CD4-positive, CD25-positive, alpha-beta regulatory T cell (primary cell): Measurements from ENCODE around the gene IL7R. TPM values are rescaled to one million over a fixed set of nuclear protein-coding genes. Genes with fewer than 3 reads are reported as not detected.

ENCODE experiments used
- ATAC-seq, 2 donors: fragments of 150-1000 bp; cut with Tn5 transposase; one replicate each; pipeline ENCODE4 v1.10.0; 2021; ENCODE audit warnings: low read depth in 2 of 2, moderate number of reproducible peaks in 2 of 2, moderate library complexity in 1 of 2
- DNase-seq, 3 donors: peaks; one replicate each; pipeline versions ENCODE4 v3.0.0 to v3.0.0-alpha.2; 2012 to 2022; ENCODE audit warnings: mixed read lengths in 1 of 3
- H3K27ac ChIP-seq: one replicate; pipeline ENCODE4 v1.7.0; 2013; ENCODE audit warnings: mild to moderate bottlenecking, low read length; ENCODE audit not compliant: insufficient read depth, poor library complexity, severe bottlenecking
- H3K27me3 ChIP-seq: one replicate; pipeline ENCODE4 v1.7.0; 2013; ENCODE audit warnings: low read length; ENCODE audit not compliant: control insufficient read depth, insufficient read depth
- H3K36me3 ChIP-seq: one replicate; pipeline ENCODE4 v1.7.0; 2013; ENCODE audit warnings: mild to moderate bottlenecking, low read length, moderate library complexity; ENCODE audit not compliant: control insufficient read depth, insufficient read depth
- H3K4me1 ChIP-seq: 2 replicates; pipeline ENCODE4 v1.7.0; 2013; ENCODE audit warnings: mild to moderate bottlenecking, low read length; ENCODE audit not compliant: insufficient read depth, control insufficient read depth, poor library complexity, severe bottlenecking
- H3K4me3 ChIP-seq: one replicate; pipeline ENCODE4 v1.7.0; 2013; ENCODE audit warnings: low read depth, mild to moderate bottlenecking, low read length, moderate library complexity
- H3K9me3 ChIP-seq, 2 experiments: 1 replicate in 1 of 2; 2 replicates in 1 of 2; pipeline ENCODE4 v1.7.0; 2013; ENCODE audit warnings: low read length in 2 of 2, mild to moderate bottlenecking in 1 of 2, moderate library complexity in 1 of 2; ENCODE audit not compliant: control insufficient read depth in 2 of 2
- H3K27ac Mint-ChIP-seq, 3 donors: one replicate each; pipeline ENCODE4 v1.8.0; 2020 to 2022; ENCODE audit warnings: mild to moderate bottlenecking in 3 of 3, mixed read lengths in 3 of 3, moderate library complexity in 2 of 3
- H3K27me3 Mint-ChIP-seq: one replicate; pipeline ENCODE4 v1.8.0; 2022; ENCODE audit warnings: mild to moderate bottlenecking, mixed read lengths
- H3K36me3 Mint-ChIP-seq: one replicate; pipeline ENCODE4 v1.8.0; 2020; ENCODE audit warnings: mixed read lengths
- H3K4me1 Mint-ChIP-seq, 4 donors: one replicate each; pipeline ENCODE4 v1.8.0; 2020 to 2022; ENCODE audit warnings: mixed read lengths in 4 of 4, mild to moderate bottlenecking in 1 of 4
- H3K4me3 Mint-ChIP-seq, 4 donors: one replicate each; pipeline ENCODE4 v1.8.0; 2020 to 2022; ENCODE audit warnings: mild to moderate bottlenecking in 4 of 4, mixed read lengths in 4 of 4, moderate library complexity in 3 of 4
- H3K9me3 Mint-ChIP-seq, 7 donors: one replicate each; pipeline ENCODE4 v1.8.0; 2020 to 2022; ENCODE audit warnings: mixed read lengths in 7 of 7, mild to moderate bottlenecking in 3 of 7, moderate library complexity in 2 of 7
- polyA plus RNA-seq, 4 donors: library from polyadenylated mRNA; unstranded; fragments of 300-500 nt; fragmentation: Illumina TruSeq; gene quantifications; one replicate each; pipeline ENCODE4 v1.2.3, GENCODE V29; 2021
- total RNA-seq: library from RNA; stranded (reverse); gene quantifications from one replicate; pipeline ENCODE4 v1.2.3, GENCODE V29; 2022

Gene IL7R
- total and polyA plus RNA-seq, 5 donors from 2014 or later = 110 to 394 (median 295) TPM

GRCh38 chr5:35898952-35899660, 42.4 kb downstream of the IL7R start:
- peak overlapping the region in 2 of 3 donors; percentile 18 to 66 for H3K27ac Mint-ChIP-seq
- H3K27me3 Mint-ChIP-seq = no peaks in the 10 kb centered on the region
- no peak overlapping the region for H3K27ac ChIP-seq
- H3K9me3 Mint-ChIP-seq = no peaks in the 10 kb centered on the region
- ATAC-seq = no peak
- H3K4me1 ChIP-seq = peaks cover 36% of the 10 kb centered on the region
- peak overlapping the region in 1 of 4 donors; percentile 54 for H3K4me3 Mint-ChIP-seq
- no peaks in the 10 kb centered on the region for H3K27me3 ChIP-seq
- H3K36me3 ChIP-seq = no peaks in the 10 kb centered on the region
- no peaks in the 10 kb centered on the region for H3K9me3 ChIP-seq
- DNase-seq = no peak
- no peak overlapping the region for H3K4me3 ChIP-seq
- no peaks in the 10 kb centered on the region for H3K36me3 Mint-ChIP-seq
- peaks cover 24 to 45% (median 37%) of the 10 kb centered on the region in 4 donors for H3K4me1 Mint-ChIP-seq

GRCh38 chr5:35899800-35900199, 43.1 kb downstream of the IL7R start:
- Mint-ChIP-seq H3K4me3 (peak overlapping the region; percentile 24 to 68 (median 54)), H3K9me3 (no peaks in the 10 kb centered on the region), H3K27ac (peak overlapping the region; percentile 18 to 91 (median 51)), H3K4me1 (peaks cover 26 to 52% (median 43%) of the 10 kb centered on the region in 4 donors), H3K27me3 (no peaks in the 10 kb centered on the region), H3K36me3 (no peaks in the 10 kb centered on the region)
- Histone ChIP-seq H3K4me3 (peak overlapping the region; percentile 35), H3K4me1 (peaks cover 37% of the 10 kb centered on the region), H3K27me3 (no peaks in the 10 kb centered on the region), H3K27ac (no peak overlapping the region), H3K36me3 (no peaks in the 10 kb centered on the region), H3K9me3 (no peaks in the 10 kb centered on the region)
- peak in 1 of 3 donors; percentile 57 for DNase-seq
- peak in 1 of 2 donors; percentile 25 for ATAC-seq

GRCh38 chr5:35900972-35901695, 44.4 kb downstream of the IL7R start:
- ATAC-seq = no peak
- DNase-seq = no peak
- Histone ChIP-seq H3K27ac (no peak overlapping the region), H3K27me3 (no peaks in the 10 kb centered on the region), H3K4me1 (peaks cover 43% of the 10 kb centered on the region), H3K9me3 (no peaks in the 10 kb centered on the region), H3K36me3 (no peaks in the 10 kb centered on the region), H3K4me3 (no peak overlapping the region)
- Mint-ChIP-seq H3K27ac (peak overlapping the region; percentile 6 to 47 (median 16)), H3K27me3 (no peaks in the 10 kb centered on the region), H3K36me3 (no peaks in the 10 kb centered on the region), H3K4me3 (no peak overlapping the region), H3K9me3 (no peaks in the 10 kb centered on the region), H3K4me1 (peaks cover 28 to 62% (median 48%) of the 10 kb centered on the region in 4 donors)

GRCh38 chr5:35902046-35902672, 45.5 kb downstream of the IL7R start:
- H3K4me3 Mint-ChIP-seq = peak overlapping the region in 2 of 4 donors; percentile 4 to 7
- Histone ChIP-seq H3K4me1 (peaks cover 43% of the 10 kb centered on the region), H3K4me3 (no peak overlapping the region), H3K27me3 (no peaks in the 10 kb centered on the region), H3K36me3 (no peaks in the 10 kb centered on the region), H3K9me3 (no peaks in the 10 kb centered on the region), H3K27ac (peak overlapping the region; percentile 8)
- ATAC-seq = peak; percentile 90
- H3K36me3 Mint-ChIP-seq = no peaks in the 10 kb centered on the region
- H3K27ac Mint-ChIP-seq = peak overlapping the region in 1 of 3 donors; percentile 47
- H3K27me3 Mint-ChIP-seq = no peaks in the 10 kb centered on the region
- peaks cover 28 to 64% (median 48%) of the 10 kb centered on the region in 4 donors for H3K4me1 Mint-ChIP-seq
- H3K9me3 Mint-ChIP-seq = peaks cover 0 to 2% (median 0%) of the 10 kb centered on the region in 7 donors
- DNase-seq = peak in 1 of 3 donors; percentile 80

GRCh38 chr5:35903631-35904203, 47.0 kb downstream of the IL7R start:
- DNase-seq = no peak
- Histone ChIP-seq H3K27me3 (no peaks in the 10 kb centered on the region), H3K4me1 (peaks cover 48% of the 10 kb centered on the region), H3K27ac (no peak overlapping the region), H3K9me3 (no peaks in the 10 kb centered on the region), H3K36me3 (no peaks in the 10 kb centered on the region), H3K4me3 (no peak overlapping the region)
- peaks cover 28 to 71% (median 54%) of the 10 kb centered on the region in 4 donors for H3K4me1 Mint-ChIP-seq
- no peaks in the 10 kb centered on the region for H3K36me3 Mint-ChIP-seq
- H3K27me3 Mint-ChIP-seq = no peaks in the 10 kb centered on the region
- peak overlapping the region in 1 of 3 donors; percentile 54 for H3K27ac Mint-ChIP-seq
- no peak for ATAC-seq
- H3K9me3 Mint-ChIP-seq = peaks cover 0 to 2% (median 0%) of the 10 kb centered on the region in 7 donors
- H3K4me3 Mint-ChIP-seq = no peak overlapping the region

GRCh38 chr5:35904443-35905132, 47.9 kb downstream of the IL7R start:
- Mint-ChIP-seq H3K4me1 (peaks cover 24 to 69% (median 49%) of the 10 kb centered on the region in 4 donors), H3K27me3 (peaks cover under 1% of the 10 kb centered on the region), H3K27ac (peak overlapping the region; percentile 48 to 54 (median 48)), H3K4me3 (peak overlapping the region in 3 of 4 donors; percentile 7 to 67 (median 7)), H3K36me3 (no peaks in the 10 kb centered on the region), H3K9me3 (peaks cover 0 to 2% (median 0%) of the 10 kb centered on the region in 7 donors)
- H3K9me3 ChIP-seq = no peaks in the 10 kb centered on the region
- DNase-seq = peak in 1 of 3 donors; percentile 65
- no peaks in the 10 kb centered on the region for H3K27me3 ChIP-seq
- ATAC-seq = peak; percentile 44 to 55
- H3K4me3 ChIP-seq = peak overlapping the region; percentile 49
- peaks cover 44% of the 10 kb centered on the region for H3K4me1 ChIP-seq
- no peaks in the 10 kb centered on the region for H3K36me3 ChIP-seq
- no peak overlapping the region for H3K27ac ChIP-seq

GRCh38 chr5:35908228-35908627, 51.5 kb downstream of the IL7R start:
- no peaks in the 10 kb centered on the region for H3K9me3 ChIP-seq
- Mint-ChIP-seq H3K9me3 (peaks cover 0 to 6% (median 2%) of the 10 kb centered on the region in 7 donors), H3K4me1 (peaks cover 14 to 35% (median 26%) of the 10 kb centered on the region in 4 donors), H3K4me3 (no peak overlapping the region), H3K27me3 (peaks cover 6% of the 10 kb centered on the region), H3K27ac (no peak overlapping the region), H3K36me3 (peaks cover 5% of the 10 kb centered on the region)
- ATAC-seq = peak; percentile 31 to 52
- H3K27ac ChIP-seq = no peak overlapping the region
- peak in 1 of 3 donors; percentile 24 for DNase-seq
- no peak overlapping the region for H3K4me3 ChIP-seq
- no peaks in the 10 kb centered on the region for H3K36me3 ChIP-seq
- H3K4me1 ChIP-seq = peaks cover 15% of the 10 kb centered on the region
- H3K27me3 ChIP-seq = no peaks in the 10 kb centered on the region
